IMR-90 (cell line): ENCODE results near the gene HNMT. TPM values are rescaled to one million over a fixed set of nuclear protein-coding genes. Genes with fewer than 3 reads are reported as not detected.

ENCODE experiments used
- ATAC-seq: fragments of 200-7000 bp; cut with Tn5 transposase; 2 replicates; pipeline ENCODE4 v1.9.1; 2020; ENCODE audit warnings: low read depth, mild to moderate bottlenecking, moderate library complexity
- BruUV-seq: library from RNA; stranded (reverse); fragments of 400-500 nt; replicated peaks from 2 replicates; lab custom pipeline; 2021; lab: Mats Ljungman, UMichigan
- CTCF ChIA-PET: fragments of 300-600 bp; formaldehyde crosslinking; extraction: SDS; loops from one replicate; lab custom pipeline; 2021; ENCODE audit warnings: antibody characterized with exemption; lab: Yijun Ruan, JAX
- POLR2A ChIA-PET: fragments of 300-600 bp; sonication (Branson Sonifier 250); formaldehyde crosslinking; loops from one replicate; lab custom pipeline; 2022; ENCODE audit warnings: antibody characterized with exemption; ENCODE audit not compliant: unreplicated experiment; lab: Charles Lee
- DNase-seq: peaks from one replicate; pipeline ENCODE4 v3.0.0; 2013
- H2AFZ ChIP-seq: replicated peaks from 2 replicates; pipeline ENCODE3; 2013; ENCODE audit warnings: low read length, mild to moderate bottlenecking; ENCODE audit not compliant: poor library complexity
- H2AK5ac ChIP-seq: 2 replicates; pipeline ENCODE4 v1.6.1; 2013; ENCODE audit warnings: low read depth, low read length, inconsistent platforms
- H2AK9ac ChIP-seq: replicated peaks from 2 replicates; pipeline ENCODE3; 2013; ENCODE audit warnings: mild to moderate bottlenecking, low read depth, low read length, moderate library complexity; ENCODE audit not compliant: poor library complexity
- H2BK120ac ChIP-seq: 2 replicates; pipeline ENCODE4 v1.6.1; 2013; ENCODE audit warnings: low read depth, low read length, inconsistent platforms
- H2BK15ac ChIP-seq: 3 replicates; pipeline ENCODE4 v1.6.1; 2013; ENCODE audit warnings: low read depth, low read length, inconsistent platforms
- H2BK20ac ChIP-seq: 2 replicates; pipeline ENCODE4 v1.6.1; 2013; ENCODE audit warnings: low read depth, mild to moderate bottlenecking, inconsistent platforms, low read length, moderate library complexity
- H2BK5ac ChIP-seq: 2 replicates; pipeline ENCODE4 v1.6.1; 2013; ENCODE audit warnings: mild to moderate bottlenecking, low read depth, low read length, inconsistent platforms; ENCODE audit not compliant: poor library complexity, severe bottlenecking
- H3K14ac ChIP-seq: replicated peaks from 2 replicates; pipeline ENCODE4 v1.6.1; 2013; ENCODE audit warnings: low read depth, low read length, inconsistent platforms
- H3K18ac ChIP-seq: 2 replicates; pipeline ENCODE4 v1.6.1; 2013; ENCODE audit warnings: low read depth, low read length, control low read depth
- H3K23ac ChIP-seq: 2 replicates; pipeline ENCODE4 v1.6.1; 2013; ENCODE audit warnings: low read depth, low read length, inconsistent platforms
- H3K27ac ChIP-seq: 2 replicates; pipeline ENCODE4 v1.5.1; 2013; ENCODE audit warnings: mild to moderate bottlenecking, control low read depth, low read length; ENCODE audit not compliant: insufficient read depth
- H3K27me3 ChIP-seq: 2 replicates; pipeline ENCODE4 v1.6.1; 2013; ENCODE audit warnings: low read length; ENCODE audit not compliant: control insufficient read depth, insufficient read depth
- H3K36me3 ChIP-seq: 2 replicates; pipeline ENCODE4 v1.6.1; 2013; ENCODE audit warnings: low read length, mixed read lengths; ENCODE audit not compliant: control insufficient read depth, insufficient read depth
- H3K4ac ChIP-seq: 2 replicates; pipeline ENCODE4 v1.6.1; 2013; ENCODE audit warnings: low read depth, low read length, inconsistent platforms
- H3K4me1 ChIP-seq: 2 replicates; pipeline ENCODE4 v1.6.1; 2013; ENCODE audit warnings: low read length, mixed read lengths; ENCODE audit not compliant: control insufficient read depth, insufficient read depth
- H3K4me2 ChIP-seq: 2 replicates; pipeline ENCODE4 v1.6.1; 2013; ENCODE audit warnings: low read depth, mild to moderate bottlenecking, control low read depth, low read length, moderate library complexity
- H3K4me3 ChIP-seq: 2 replicates; pipeline ENCODE4 v1.5.1; 2013; ENCODE audit warnings: low read depth, mild to moderate bottlenecking, control low read depth, low read length, moderate library complexity; ENCODE audit not compliant: insufficient read depth
- H3K56ac ChIP-seq: 2 replicates; pipeline ENCODE4 v1.6.1; 2013; ENCODE audit warnings: low read length, inconsistent platforms; ENCODE audit not compliant: insufficient read depth; ENCODE audit errors: extremely low read depth
- H3K79me1 ChIP-seq, 2 experiments: 2 replicates each; pipeline ENCODE4 v1.6.1; 2013; ENCODE audit warnings: low read length in 2 of 2, inconsistent platforms in 1 of 2, low read depth in 1 of 2
- H3K9ac ChIP-seq: 2 replicates; pipeline ENCODE4 v1.6.1; 2013; ENCODE audit warnings: low read depth, low read length, control low read depth
- H3K9me1 ChIP-seq: 2 replicates; pipeline ENCODE4 v1.6.1; 2013; ENCODE audit warnings: low read length, inconsistent platforms; ENCODE audit not compliant: insufficient read depth
- H3K9me3 ChIP-seq: 2 replicates; pipeline ENCODE4 v1.6.1; 2013; ENCODE audit warnings: low read length; ENCODE audit not compliant: control insufficient read depth, insufficient read depth
- H4K20me1 ChIP-seq: 2 replicates; pipeline ENCODE4 v1.6.1; 2013; ENCODE audit warnings: low read length, inconsistent platforms; ENCODE audit not compliant: insufficient read depth
- H4K5ac ChIP-seq: 2 replicates; pipeline ENCODE4 v1.6.1; 2013; ENCODE audit warnings: mild to moderate bottlenecking, low read depth, low read length, control low read depth
- H4K8ac ChIP-seq, 2 experiments: 2 replicates each; pipeline ENCODE4 v1.6.1; 2013; ENCODE audit warnings: low read depth in 2 of 2, low read length in 2 of 2, control low read depth in 1 of 2, inconsistent platforms in 1 of 2
- H4K91ac ChIP-seq: 2 replicates; pipeline ENCODE4 v1.6.1; 2013; ENCODE audit warnings: low read depth, low read length, inconsistent platforms; ENCODE audit not compliant: insufficient read depth
- BHLHE40 ChIP-seq: fragments of 150-350 bp; IDR thresholded peaks from 2 replicates; pipeline ENCODE4 v1.6.1; 2016; ENCODE audit warnings: mild to moderate bottlenecking, low read depth, low read length
- CEBPB ChIP-seq: IDR thresholded peaks from 2 replicates; pipeline ENCODE4 v1.6.1; 2012; ENCODE audit warnings: low read depth, low read length, improper control_type of control experiment
- CHD1 ChIP-seq: IDR thresholded peaks from 2 replicates; pipeline ENCODE4 v1.6.1; 2012; ENCODE audit warnings: low read depth, low read length, improper control_type of control experiment
- CTCF ChIP-seq: conservative IDR thresholded peaks from 2 replicates; pipeline ENCODE4 v1.5.1; 2012; ENCODE audit warnings: mild to moderate bottlenecking, low read depth, low read length, improper control_type of control experiment
- ELK1 ChIP-seq: fragments of 150-350 bp; IDR thresholded peaks from 2 replicates; pipeline ENCODE4 v1.6.1; 2016; ENCODE audit warnings: low read depth, mild to moderate bottlenecking, low read length, moderate library complexity, borderline replicate concordance
- FOS ChIP-seq: fragments of 150-350 bp; IDR thresholded peaks from 2 replicates; pipeline ENCODE4 v1.6.1; 2016; ENCODE audit warnings: low read depth, low read length
- MAFK ChIP-seq: IDR thresholded peaks from 2 replicates; pipeline ENCODE4 v1.6.1; 2012; ENCODE audit warnings: low read depth, low read length, improper control_type of control experiment
- MAZ ChIP-seq: IDR thresholded peaks from 2 replicates; pipeline ENCODE4 v1.6.1; 2012; ENCODE audit warnings: low read depth, mild to moderate bottlenecking, low read length, improper control_type of control experiment, moderate library complexity, borderline replicate concordance
- MXI1 ChIP-seq: IDR thresholded peaks from 2 replicates; pipeline ENCODE4 v1.6.1; 2012; ENCODE audit warnings: low read depth, mild to moderate bottlenecking, low read length, moderate library complexity, borderline replicate concordance
- NFE2L2 ChIP-seq: fragments of 150-350 bp; IDR thresholded peaks from 2 replicates; pipeline ENCODE4 v1.6.1; 2016; ENCODE audit warnings: low read depth, mild to moderate bottlenecking, low read length
- POLR2A ChIP-seq: IDR thresholded peaks from 2 replicates; pipeline ENCODE4 v1.6.1; 2012; ENCODE audit warnings: mild to moderate bottlenecking, low read depth, low read length
- RAD21 ChIP-seq: IDR thresholded peaks from 2 replicates; pipeline ENCODE4 v1.6.1; 2012; ENCODE audit warnings: low read length, improper control_type of control experiment
- RCOR1 ChIP-seq: IDR thresholded peaks from 2 replicates; pipeline ENCODE4 v1.6.1; 2012; ENCODE audit warnings: mild to moderate bottlenecking, low read length, improper control_type of control experiment; ENCODE audit not compliant: insufficient replicate concordance
- RFX5 ChIP-seq: IDR thresholded peaks from 2 replicates; pipeline ENCODE4 v1.8.0; 2012; ENCODE audit warnings: low read depth, mild to moderate bottlenecking, low read length, moderate library complexity
- SMC3 ChIP-seq: fragments of 150-350 bp; IDR thresholded peaks from 2 replicates; pipeline ENCODE4 v1.6.1; 2016; ENCODE audit warnings: low read depth, mild to moderate bottlenecking, antibody characterized with exemption, low read length, moderate library complexity
- USF2 ChIP-seq: fragments of 150-350 bp; IDR thresholded peaks from 2 replicates; pipeline ENCODE4 v1.6.1; 2017; ENCODE audit warnings: mild to moderate bottlenecking, antibody characterized with exemption, low read length, low read depth
- WGBS, 2 experiments: methylation state at CpG; one replicate each; pipeline versions ENCODE4 v1.1.5 to v1.1.7; 2013; ENCODE audit warnings: missing lambda C conversion rate in 2 of 2; ENCODE audit not compliant: insufficient read length in 1 of 2; ENCODE audit errors: extremely low coverage in 2 of 2; 5-methylcytosine and 5-hydroxymethylcytosine counted together
- dilution Hi-C: fragments of 300-500 bp; cut with HindIII; formaldehyde crosslinking; loops from one replicate; pipeline ENCODE4 v1.14.3; 2018; ENCODE audit warnings: low sequenced_read_pairs; ENCODE audit not compliant: unreplicated experiment
- in situ Hi-C: fragments of 300-500 bp; cut with MboI; formaldehyde crosslinking; loops from 3 replicates; pipeline ENCODE4 v1.14.3; 2019; ENCODE audit warnings: low sequenced_read_pairs, inconsistent platforms, mixed read lengths
- intact Hi-C: fragments of 100-400 bp; cut with micrococcal nuclease; formaldehyde crosslinking; loops from 2 replicates; pipeline ENCODE4 v1.10.0; 2022
- polyA plus RNA-seq, 3 experiments: library from polyadenylated mRNA; depleted of rRNA; stranded (reverse); fragments of >200 nt; gene quantifications; 2 replicates each; pipeline ENCODE4 v1.2.3, GENCODE V29; 2012; ENCODE audit warnings: low replicate concordance in 1 of 3
- total RNA-seq: library from RNA; depleted of rRNA; stranded (reverse); fragments of >200 nt; gene quantifications from 2 replicates; pipeline ENCODE4 v1.2.3, GENCODE V29; 2012

HNMT gene
- total and polyA plus RNA-seq, 2 of the 4 experiments (the other 2 are of a cell fraction) = 6.4 to 14.2 TPM

- no TSS peak for BruUV-seq
- no peaks in the 10 kb centered on the region for H3K36me3 ChIP-seq
- H3K18ac ChIP-seq = no peak overlapping the region
- WGBS, 2 experiments = no CpG with 5 or more reads among the region's 3 CpGs
- H3K4me2 ChIP-seq = no peak overlapping the region
- H3K56ac ChIP-seq = no peak overlapping the region
- H3K14ac ChIP-seq = no peak overlapping the region
- H3K9me1 ChIP-seq = no peaks in the 10 kb centered on the region
- no peak overlapping the region for H2BK15ac ChIP-seq
- in situ Hi-C loops (no loop called here), dilution Hi-C loops (no loop called here), intact Hi-C loops (no loop called here)
- H4K20me1 ChIP-seq = no peaks in the 10 kb centered on the region
- no peak overlapping the region for H2AFZ ChIP-seq
- TF ChIP-seq RAD21 = no peak
- TF ChIP-seq ELK1 = no peak
- no peak for TF ChIP-seq RCOR1
- TF ChIP-seq CTCF = no peak
- no peak for TF ChIP-seq CHD1
- TF ChIP-seq MAFK = no peak
- TF ChIP-seq CEBPB = no peak
- TF ChIP-seq BHLHE40 = no peak
- TF ChIP-seq POLR2A = no peak
- no peak for TF ChIP-seq FOS
- no peak for TF ChIP-seq NFE2L2
- no peak for TF ChIP-seq MAZ
- TF ChIP-seq RFX5 = no peak
- no peak for TF ChIP-seq USF2
- TF ChIP-seq MXI1 = no peak
- no peak for TF ChIP-seq SMC3
- no peak overlapping the region for H2BK120ac ChIP-seq
- H3K4me1 ChIP-seq = no peaks in the 10 kb centered on the region
- no peak overlapping the region for H3K9ac ChIP-seq
- no peak overlapping the region for H2AK9ac ChIP-seq
- ATAC-seq = no peak
- H3K27ac ChIP-seq = no peak overlapping the region
- H4K5ac ChIP-seq = no peak overlapping the region
- no peaks in the 10 kb centered on the region for H3K9me3 ChIP-seq
- no peaks in the 10 kb centered on the region for H3K79me1 ChIP-seq
- H3K27me3 ChIP-seq = no peaks in the 10 kb centered on the region
- H2AK5ac ChIP-seq = no peak overlapping the region
- DNase-seq = no peak
- H3K4ac ChIP-seq = no peak overlapping the region
- H2BK5ac ChIP-seq = no peak overlapping the region
- CTCF ChIA-PET = no interaction called here
- H2BK20ac ChIP-seq = no peak overlapping the region
- no peak overlapping the region for H3K23ac ChIP-seq
- H4K8ac ChIP-seq = no peak overlapping the region
- POLR2A ChIA-PET = no interaction called here
- no peak overlapping the region for H4K91ac ChIP-seq
- no peak overlapping the region for H3K4me3 ChIP-seq
Measured at GRCh38 chr2:138018866-138019688, 54.8 kb downstream of the HNMT start.
